CD8-positive, alpha-beta memory T cell (primary cell): ENCODE data around the gene SCN4A. TPM values are rescaled to one million over a fixed set of nuclear protein-coding genes. Genes with fewer than 3 reads are reported as not detected.
"Not testable (repeated sequence)": the region's sequence is repeated elsewhere in the genome, so short reads cannot be mapped to it uniquely, and the experiment has no call there.

Experiments used
- CTCF ChIA-PET: fragments of 350-600 bp; sonication (Branson Sonifier 250); formaldehyde crosslinking; loops from one replicate; lab custom pipeline; 2021; ENCODE audit warnings: antibody characterized with exemption; lab: Charles Lee
- POLR2A ChIA-PET: fragments of 350-600 bp; sonication (Branson Sonifier 250); formaldehyde crosslinking; loops from one replicate; lab custom pipeline; 2021; ENCODE audit warnings: antibody characterized with exemption; lab: Charles Lee
- DNase-seq, 5 donors: peaks; one replicate each; pipeline versions ENCODE4 v3.0.0 to v3.0.0-alpha.2; 2020 to 2022; ENCODE audit warnings: mixed read lengths in 1 of 5
- H3K27ac ChIP-seq: one replicate; pipeline ENCODE4 v1.7.0; 2013; ENCODE audit warnings: low read depth, mild to moderate bottlenecking, low read length, moderate library complexity
- H3K27me3 ChIP-seq: 2 replicates; pipeline ENCODE4 v1.7.0; 2013; ENCODE audit warnings: low read length, mild to moderate bottlenecking; ENCODE audit not compliant: insufficient read depth, poor library complexity, severe bottlenecking
- H3K36me3 ChIP-seq: 2 replicates; pipeline ENCODE4 v1.7.0; 2013; ENCODE audit warnings: mild to moderate bottlenecking, low read length, moderate library complexity; ENCODE audit not compliant: insufficient read depth
- H3K4me1 ChIP-seq: 2 replicates; pipeline ENCODE4 v1.7.0; 2013; ENCODE audit warnings: mild to moderate bottlenecking, low read length, moderate library complexity; ENCODE audit not compliant: insufficient read depth
- H3K4me3 ChIP-seq: 2 replicates; pipeline ENCODE4 v1.7.0; 2013; ENCODE audit warnings: mild to moderate bottlenecking, low read length
- H3K9me3 ChIP-seq: 2 replicates; pipeline ENCODE4 v1.7.0; 2013; ENCODE audit warnings: mild to moderate bottlenecking, low read length
- H3K27ac Mint-ChIP-seq, 8 donors: one replicate each; pipeline ENCODE4 v1.8.0; 2020 to 2021; ENCODE audit warnings: mixed read lengths in 8 of 8, mild to moderate bottlenecking in 6 of 8, inconsistent platforms in 3 of 8, moderate library complexity in 3 of 8
- H3K27me3 Mint-ChIP-seq, 2 donors: one replicate each; pipeline ENCODE4 v1.8.0; 2020 to 2021; ENCODE audit warnings: mixed read lengths in 2 of 2, mild to moderate bottlenecking in 1 of 2, moderate library complexity in 1 of 2
- H3K36me3 Mint-ChIP-seq, 3 donors: one replicate each; pipeline ENCODE4 v1.8.0; 2020 to 2021; ENCODE audit warnings: mixed read lengths in 3 of 3, inconsistent platforms in 1 of 3, mild to moderate bottlenecking in 1 of 3
- H3K4me1 Mint-ChIP-seq, 3 donors: one replicate each; pipeline ENCODE4 v1.8.0; 2020 to 2021; ENCODE audit warnings: mixed read lengths in 3 of 3, inconsistent platforms in 1 of 3, mild to moderate bottlenecking in 1 of 3
- H3K4me3 Mint-ChIP-seq, 7 donors: one replicate each; pipeline ENCODE4 v1.8.0; 2020 to 2021; ENCODE audit warnings: mixed read lengths in 7 of 7, mild to moderate bottlenecking in 6 of 7, moderate library complexity in 4 of 7, inconsistent platforms in 2 of 7
- H3K9me3 Mint-ChIP-seq, 5 donors: one replicate each; pipeline ENCODE4 v1.8.0; 2020 to 2022; ENCODE audit warnings: mixed read lengths in 5 of 5, mild to moderate bottlenecking in 3 of 5, moderate library complexity in 2 of 5, inconsistent platforms in 1 of 5
- polyA plus RNA-seq: library from polyadenylated mRNA; unstranded; fragments of 300-500 nt; fragmentation: Illumina TruSeq; gene quantifications from one replicate; pipeline ENCODE4 v1.2.3, GENCODE V29; 2021
- total RNA-seq, 2 experiments: library from RNA; stranded (reverse); gene quantifications; one replicate each; pipeline ENCODE4 v1.2.3, GENCODE V29; 2021

The SCN4A gene
- total and polyA plus RNA-seq, 3 experiments from 2014 or later: 0.04 TPM; not detected in 1

DNA sequence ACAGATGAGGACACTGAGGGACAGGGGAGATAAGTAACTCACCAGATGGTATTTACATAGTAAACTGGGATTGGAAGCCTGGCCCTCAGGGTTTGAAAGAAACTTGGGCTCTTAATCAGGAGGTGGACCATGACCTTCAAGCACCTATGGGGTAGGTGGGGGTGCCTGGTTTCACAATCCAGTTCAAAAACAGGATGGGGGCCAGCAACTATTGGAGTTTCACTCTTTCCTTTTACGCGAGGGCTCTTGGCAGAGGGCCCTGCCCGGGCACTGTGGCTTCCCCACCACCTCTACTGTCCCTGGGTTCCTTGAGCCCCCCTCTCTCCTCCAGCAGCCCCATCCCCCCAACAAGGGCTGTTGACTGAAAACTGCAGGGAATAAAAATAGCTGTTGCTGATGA lies 14.1 kb upstream of the SCN4A start:
- no peaks in the 10 kb centered on the region for H3K36me3 ChIP-seq
- CTCF ChIA-PET: interaction anchor here (1.2 to 4.2 kb wide), 5 partner anchors 39 to 147 kb away, joined by 3 to 18 read pairs (median 14); partner anchors contain the start of gene GH1
- Mint-ChIP-seq H3K9me3 (peaks cover 0 to 8% (median 4%) of the 10 kb centered on the region in 5 donors), H3K4me1 (peaks cover 37 to 44% (median 38%) of the 10 kb centered on the region in 3 donors), H3K4me3 (no peak overlapping the region), H3K27me3 (no peaks in the 10 kb centered on the region), H3K27ac (peak overlapping the region in 4 of 8 donors; percentile 32 to 81 (median 52)), H3K36me3 (peaks cover 0 to 9% (median 0%) of the 10 kb centered on the region in 3 donors)
- no peaks in the 10 kb centered on the region for H3K9me3 ChIP-seq
- no peaks in the 10 kb centered on the region for H3K27me3 ChIP-seq
- POLR2A ChIA-PET: no interaction called here
- no peak for DNase-seq
- no peak overlapping the region for H3K4me3 ChIP-seq
- H3K4me1 ChIP-seq: peaks cover 21% of the 10 kb centered on the region
- no peak overlapping the region for H3K27ac ChIP-seq

DNA sequence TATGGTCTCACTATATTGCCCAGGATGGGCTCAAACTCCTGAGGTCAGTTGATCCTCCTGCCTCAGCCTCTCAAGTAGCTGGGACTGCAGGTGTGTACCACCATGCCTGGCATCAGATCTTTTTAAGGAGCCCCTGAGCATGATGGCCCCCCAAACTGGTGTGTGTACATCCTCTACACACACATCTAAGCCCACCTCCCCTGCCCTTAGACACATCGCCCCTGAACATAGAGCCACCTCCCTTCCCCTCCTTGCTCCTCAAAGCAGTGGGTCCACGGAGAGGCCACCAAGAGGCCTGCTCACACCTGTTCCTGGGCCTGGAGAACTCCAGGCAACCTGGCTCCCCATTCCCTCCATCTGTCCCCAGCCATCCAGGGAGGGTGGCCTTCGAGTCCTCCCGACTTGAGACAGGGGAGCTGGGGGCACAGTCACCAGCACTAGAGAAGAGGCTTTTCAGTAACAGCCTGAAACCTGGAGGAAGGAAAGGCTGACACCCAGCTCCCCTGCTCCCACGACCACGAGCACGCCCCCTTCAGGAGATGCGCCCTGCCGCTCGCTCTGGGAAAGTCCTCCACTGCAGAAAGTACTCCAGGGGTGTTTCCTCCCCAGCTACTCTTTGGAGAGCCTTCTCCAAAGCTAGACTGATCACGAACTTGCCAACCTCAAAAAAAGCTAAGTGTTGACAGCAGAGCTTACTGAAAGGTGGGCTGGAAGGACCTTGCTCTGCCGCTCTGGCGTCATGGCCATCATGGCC lies 12.8 kb upstream of the SCN4A start:
- no peak overlapping the region for H3K27ac ChIP-seq
- H3K4me1 ChIP-seq: peaks cover 18% of the 10 kb centered on the region
- H3K4me1 Mint-ChIP-seq: peaks cover 27 to 33% (median 31%) of the 10 kb centered on the region in 3 donors
- peak overlapping the region in 5 of 7 donors; percentile 3 to 33 (median 28) for H3K4me3 Mint-ChIP-seq
- H3K36me3 Mint-ChIP-seq: peaks cover 0 to 11% (median 0%) of the 10 kb centered on the region in 3 donors
- no peaks in the 10 kb centered on the region for H3K27me3 ChIP-seq
- no peaks in the 10 kb centered on the region for H3K27me3 Mint-ChIP-seq
- ChIA-PET CTCF (interaction anchor here (0.8 to 4.2 kb wide), 15 partner anchors 9 to 149 kb away, joined by 3 to 18 read pairs (median 4); partner anchors contain the start of genes GH1 and ICAM2), POLR2A (interaction anchor here (0.6 to 0.7 kb wide), 2 partner anchors 35 to 76 kb away, joined by 3 to 10 read pairs; partner anchors contain the start of gene ICAM2)
- no peaks in the 10 kb centered on the region for H3K9me3 ChIP-seq
- H3K27ac Mint-ChIP-seq: peak overlapping the region; percentile 61 to 78 (median 75)
- peaks cover 0 to 8% (median 6%) of the 10 kb centered on the region in 5 donors for H3K9me3 Mint-ChIP-seq
- DNase-seq: no peak
- H3K4me3 ChIP-seq: no peak overlapping the region
- H3K36me3 ChIP-seq: no peaks in the 10 kb centered on the region

DNA sequence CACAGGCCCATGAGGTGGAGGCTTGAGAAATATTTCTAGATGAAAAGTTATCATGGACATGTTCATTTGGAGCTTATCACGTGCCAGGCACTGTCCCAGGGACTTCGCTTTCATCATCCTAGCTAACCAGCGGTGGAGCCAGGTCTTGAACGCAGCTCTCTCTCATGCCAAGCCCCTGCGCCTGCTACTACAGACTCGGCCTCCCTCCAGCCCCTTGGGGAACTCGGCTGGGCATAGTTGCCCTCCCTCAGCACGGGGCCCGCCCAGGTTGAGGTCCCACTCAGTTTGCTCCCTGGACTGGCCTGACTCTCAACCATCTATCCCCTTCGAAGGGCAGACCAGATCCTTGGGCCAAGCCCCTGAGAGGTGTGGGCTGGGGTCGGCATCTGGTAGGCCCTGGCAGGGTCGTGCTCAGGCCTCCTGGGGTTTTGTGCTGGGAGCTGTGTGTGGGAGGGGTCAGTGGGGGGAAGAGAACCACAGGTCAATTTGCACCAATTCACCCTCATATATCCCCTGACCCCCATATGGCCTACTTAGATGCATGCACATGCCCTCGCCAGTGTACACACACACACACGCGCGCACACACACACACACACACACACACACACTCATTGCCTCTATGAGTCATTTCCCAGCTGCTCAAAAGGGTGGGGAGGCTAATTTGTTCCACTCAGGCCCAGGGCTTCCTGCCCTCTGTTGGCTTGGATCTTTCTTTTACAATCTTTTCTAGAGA lies 12.1 kb upstream of the SCN4A start:
- Mint-ChIP-seq H3K27ac (peak overlapping the region; percentile 61 to 78 (median 75)), H3K9me3 (peaks cover 0 to 8% (median 6%) of the 10 kb centered on the region in 5 donors), H3K27me3 (no peaks in the 10 kb centered on the region), H3K4me3 (peak overlapping the region in 6 of 7 donors; percentile 3 to 61 (median 30)), H3K36me3 (peaks cover 0 to 11% (median 0%) of the 10 kb centered on the region in 3 donors), H3K4me1 (peaks cover 20 to 26% (median 24%) of the 10 kb centered on the region in 3 donors)
- POLR2A ChIA-PET: interaction anchor here (0.6 kb wide), 2 partner anchors 36 kb away, joined by 3 read pairs; partner anchors contain the start of gene ICAM2
- H3K4me3 ChIP-seq: no peak overlapping the region
- no peak overlapping the region for H3K27ac ChIP-seq
- no peaks in the 10 kb centered on the region for H3K9me3 ChIP-seq
- no peaks in the 10 kb centered on the region for H3K27me3 ChIP-seq
- DNase-seq: peak in 4 of 5 donors; percentile 51 to 64 (median 59)
- CTCF ChIA-PET: interaction anchor here (0.8 to 4.2 kb wide), 11 partner anchors 9 to 149 kb away, joined by 3 to 18 read pairs (median 5); partner anchors contain the start of genes GH1 and ICAM2
- H3K4me1 ChIP-seq: peaks cover 11% of the 10 kb centered on the region
- no peaks in the 10 kb centered on the region for H3K36me3 ChIP-seq

DNA sequence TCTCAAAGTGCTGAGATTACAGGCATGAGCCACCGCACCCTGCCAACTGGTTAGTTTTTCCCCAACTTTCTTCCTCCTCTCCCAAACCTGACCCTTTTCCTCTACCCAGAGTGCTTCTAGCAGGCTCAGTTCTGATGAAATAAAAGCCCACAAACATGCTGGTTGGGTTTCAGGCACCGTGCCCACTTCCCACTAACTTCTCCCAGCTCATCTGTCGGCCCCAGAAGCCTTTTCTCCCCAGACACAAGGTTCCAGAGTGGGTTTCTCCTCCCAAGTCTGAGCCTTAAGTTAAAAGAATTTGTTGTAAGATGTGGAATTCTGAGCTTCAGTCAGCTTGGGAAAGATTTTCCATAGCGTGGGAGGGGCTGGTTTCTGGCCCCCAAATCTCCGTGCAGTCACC lies 11.5 kb upstream of the SCN4A start:
- H3K4me3 Mint-ChIP-seq: no peak overlapping the region
- H3K27ac Mint-ChIP-seq: peak overlapping the region in 1 of 8 donors; percentile 69
- H3K4me1 Mint-ChIP-seq: peaks cover 17 to 21% (median 21%) of the 10 kb centered on the region in 3 donors
- peaks cover 0 to 8% (median 6%) of the 10 kb centered on the region in 5 donors for H3K9me3 Mint-ChIP-seq
- Histone ChIP-seq H3K36me3 (no peaks in the 10 kb centered on the region), H3K27ac (no peak overlapping the region), H3K9me3 (no peaks in the 10 kb centered on the region), H3K27me3 (no peaks in the 10 kb centered on the region), H3K4me1 (peaks cover 11% of the 10 kb centered on the region), H3K4me3 (no peak overlapping the region)
- ChIA-PET CTCF (interaction anchor here (0.9 to 4.2 kb wide), 7 partner anchors 23 to 150 kb away, joined by 3 to 15 read pairs (median 9); no protein-coding TSS in a partner anchor), POLR2A (interaction anchor here (0.6 kb wide), 1 partner anchor 36 kb away, joined by 3 read pairs; the partner anchor contains the start of gene ICAM2)
- no peak for DNase-seq
- no peaks in the 10 kb centered on the region for H3K27me3 Mint-ChIP-seq
- peaks cover 0 to 11% (median 0%) of the 10 kb centered on the region in 3 donors for H3K36me3 Mint-ChIP-seq

DNA sequence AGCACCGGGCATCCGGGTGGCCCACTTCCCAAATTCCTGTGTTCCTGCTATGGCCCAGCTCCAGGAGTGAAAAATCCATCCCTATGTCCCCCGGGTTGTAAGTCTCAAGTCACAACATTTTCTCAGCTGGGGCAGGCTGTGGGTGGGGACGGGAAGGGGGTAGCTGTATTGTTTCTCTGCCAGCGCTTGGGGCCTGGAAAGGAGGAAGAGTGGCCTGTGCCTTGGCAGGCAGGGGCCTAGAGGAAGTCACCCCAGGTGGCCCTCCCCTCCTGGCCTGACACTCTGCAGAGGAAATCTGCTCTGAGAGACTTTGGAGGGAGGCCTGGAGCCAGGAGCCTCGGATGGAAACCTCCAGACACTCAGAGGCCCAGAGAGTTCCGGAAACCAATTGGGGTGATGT lies 10.6 kb upstream of the SCN4A start:
- Mint-ChIP-seq H3K4me1 (peaks cover 17 to 21% (median 21%) of the 10 kb centered on the region in 3 donors), H3K9me3 (peaks cover 0 to 8% (median 6%) of the 10 kb centered on the region in 5 donors), H3K36me3 (peaks cover 0 to 11% (median 0%) of the 10 kb centered on the region in 3 donors), H3K27me3 (no peaks in the 10 kb centered on the region), H3K27ac (no peak overlapping the region), H3K4me3 (no peak overlapping the region)
- Histone ChIP-seq H3K9me3 (no peaks in the 10 kb centered on the region), H3K4me3 (no peak overlapping the region), H3K36me3 (no peaks in the 10 kb centered on the region), H3K27ac (no peak overlapping the region), H3K4me1 (peaks cover 11% of the 10 kb centered on the region), H3K27me3 (no peaks in the 10 kb centered on the region)
- ChIA-PET POLR2A (no interaction called here), CTCF (interaction anchor here (0.9 to 3.4 kb wide), 3 partner anchors 19 to 64 kb away, joined by 4 to 14 read pairs (median 6); no protein-coding TSS in a partner anchor)
- DNase-seq: no peak

DNA sequence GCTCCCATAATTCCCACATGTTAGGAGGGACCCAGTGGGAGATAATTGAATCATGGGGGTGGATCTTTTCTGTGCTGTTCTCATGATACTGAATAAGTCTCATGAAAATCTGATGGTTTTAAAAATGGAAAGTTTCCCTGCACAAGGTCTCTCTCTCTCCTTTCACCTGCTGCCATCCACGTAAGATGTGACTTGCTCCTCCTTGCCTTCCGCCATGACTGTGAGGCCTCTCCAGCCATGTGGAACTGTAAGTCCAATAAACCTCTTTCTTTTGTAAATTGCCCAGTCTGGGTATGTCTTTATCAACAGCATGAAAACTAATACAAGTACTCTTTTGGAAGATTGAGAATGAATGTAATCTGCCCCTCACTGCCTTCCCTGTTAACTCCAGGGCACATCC lies 9.9 kb upstream of the SCN4A start:
- H3K27me3 ChIP-seq, H3K9me3 Mint-ChIP-seq, H3K27me3 Mint-ChIP-seq, H3K4me3 Mint-ChIP-seq, H3K27ac ChIP-seq, H3K9me3 ChIP-seq, H3K36me3 ChIP-seq, DNase-seq, H3K4me3 ChIP-seq, POLR2A ChIA-PET: not testable (repeated sequence)
- CTCF ChIA-PET: interaction anchor here (2.0 kb wide), 1 partner anchor 18 kb away, joined by 4 read pairs; no protein-coding TSS in a partner anchor
- Mint-ChIP-seq H3K4me1 (peaks cover 17 to 19% (median 19%) of the 10 kb centered on the region in 3 donors), H3K27ac (peak overlapping the region in 1 of 8 donors; percentile 59), H3K36me3 (peaks cover 0 to 11% (median 0%) of the 10 kb centered on the region in 3 donors)
- peaks cover 11% of the 10 kb centered on the region for H3K4me1 ChIP-seq
